Hematopoietic multipotent progenitor cell treated with erythropoietin and hydrocortisone succinate and interleukin-3 and kit ligand, for 17 days (in vitro differentiated cells): ENCODE data around the gene IKBIP.
"Not testable (repeated sequence)": the region's sequence is repeated elsewhere in the genome, so short reads cannot be mapped to it uniquely, and the experiment has no call there.

Experiments
- DNase-seq: peaks from one replicate; pipeline ENCODE4 v3.0.0-alpha.2; 2015; ENCODE audit warnings: low spot score

IKBIP gene

DNA sequence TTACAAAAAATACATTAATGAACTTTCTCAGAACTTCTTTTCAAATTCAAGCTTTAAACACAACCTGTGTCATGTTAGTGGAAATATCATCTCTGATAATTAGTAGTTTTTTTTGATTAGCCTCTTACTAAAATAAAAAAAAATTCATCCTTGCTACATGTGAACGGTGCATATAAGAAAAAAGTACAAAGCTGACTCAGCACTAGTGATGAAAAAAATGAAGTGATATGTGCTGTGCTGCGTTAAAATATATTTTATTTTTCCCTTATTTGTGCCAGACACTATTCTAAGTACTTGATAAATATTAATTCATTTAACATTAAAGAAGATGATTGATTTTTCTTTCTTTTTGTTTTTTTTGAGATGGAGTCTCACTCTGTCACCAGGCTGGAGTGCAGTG, 7.5 kb downstream of the IKBIP start:
- no peak for DNase-seq

DNA sequence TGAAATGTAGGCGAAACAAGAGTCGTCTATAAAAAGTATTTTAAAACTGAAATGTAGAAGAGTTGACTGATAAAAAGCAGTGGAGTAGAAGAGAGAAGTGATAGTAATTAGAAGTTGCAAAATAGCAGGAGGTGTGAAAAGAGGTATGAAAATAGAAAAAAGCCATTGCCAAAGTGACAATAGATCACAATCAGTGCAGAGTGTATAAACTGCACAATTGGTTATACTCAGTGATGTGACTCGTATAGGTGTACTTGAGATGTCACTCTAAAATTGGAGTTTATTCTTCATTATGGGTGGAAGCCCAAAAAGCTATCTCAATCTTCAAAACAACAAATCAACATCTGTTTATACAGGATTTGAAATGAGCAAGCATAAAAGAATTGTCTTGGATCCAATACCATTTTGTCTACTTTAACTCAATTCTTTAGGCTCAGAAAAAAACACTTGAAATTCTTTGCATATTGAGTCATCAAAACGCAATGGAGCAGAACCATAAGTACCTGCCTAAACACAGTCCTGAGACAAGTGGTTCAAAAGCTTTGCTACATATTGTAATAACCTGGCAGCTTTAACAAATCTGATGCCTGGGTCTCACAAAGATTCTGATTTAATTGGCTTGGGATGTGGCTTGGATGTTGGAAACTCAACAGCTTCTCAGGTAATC, 8.8 kb downstream of the IKBIP start:
- DNase-seq: no peak

DNA sequence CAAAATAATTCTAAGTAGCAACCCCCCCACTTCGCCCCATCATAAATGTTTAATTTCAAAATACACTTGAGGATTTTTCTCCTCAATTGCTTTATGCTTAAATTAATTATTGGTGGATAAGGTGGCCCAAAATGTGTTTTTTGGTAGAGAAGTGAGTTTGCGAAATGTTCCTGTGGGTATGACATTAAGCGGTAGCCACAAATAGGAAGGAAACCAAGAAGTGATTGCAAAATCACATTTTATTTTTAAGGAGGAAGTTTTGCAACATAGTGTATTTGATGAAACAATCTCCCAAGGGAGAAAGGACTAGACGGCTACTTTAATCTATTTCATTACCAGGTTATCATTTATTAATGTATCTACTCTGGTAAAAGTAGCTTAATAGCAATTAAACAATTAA, 25.6 kb downstream of the IKBIP start:
- DNase-seq: no peak

DNA sequence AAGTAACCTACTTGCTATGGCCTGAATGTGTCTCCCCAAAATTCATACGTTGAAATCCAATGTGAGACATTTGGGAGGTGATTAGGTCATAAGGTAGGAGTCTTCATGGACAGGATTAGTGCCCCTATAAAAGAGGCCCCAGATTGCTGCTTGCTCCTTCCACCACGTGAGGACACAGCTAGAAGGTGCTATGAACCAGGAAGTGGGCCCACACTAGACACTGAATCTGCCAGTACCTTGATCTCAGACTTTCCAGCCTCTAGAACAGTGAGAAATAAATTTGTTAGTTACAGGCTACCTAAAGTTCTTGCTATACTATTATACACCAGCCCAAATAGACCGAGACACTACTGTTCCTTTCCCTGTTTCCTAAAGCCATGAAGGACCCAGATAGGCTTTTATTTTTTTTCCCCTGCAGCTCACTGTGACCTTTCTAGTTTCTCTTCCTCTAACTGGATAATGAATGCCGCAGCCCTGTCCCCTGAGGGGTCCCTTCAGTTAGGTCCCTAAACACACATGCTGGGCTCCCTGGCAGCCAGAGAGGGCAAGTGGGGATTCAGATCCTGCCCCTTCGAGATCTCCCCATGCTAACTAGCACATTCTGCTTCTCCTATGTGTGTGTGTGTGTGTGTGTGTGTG, 31.8 kb downstream of the IKBIP start:
- DNase-seq: no peak

DNA sequence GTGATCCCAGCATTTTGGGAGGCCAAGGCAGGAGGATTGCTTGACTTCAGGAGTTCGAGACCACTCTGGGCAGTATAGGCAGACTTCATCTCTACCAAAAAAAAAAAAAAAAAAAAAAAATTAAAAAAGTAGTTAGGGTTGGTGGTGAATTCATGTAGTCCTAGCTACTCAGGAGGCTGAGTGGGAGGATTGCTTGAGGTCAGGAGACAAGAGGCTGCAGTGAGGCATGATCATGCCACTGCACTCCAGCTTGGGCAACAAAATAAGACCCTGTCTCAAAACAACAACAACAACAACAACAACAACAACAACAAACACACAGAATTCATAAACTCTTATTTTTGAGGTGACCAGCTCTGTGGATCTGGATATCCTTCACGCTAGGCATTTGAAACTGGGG, 34.0 kb downstream of the IKBIP start:
- DNase-seq: no peak

DNA sequence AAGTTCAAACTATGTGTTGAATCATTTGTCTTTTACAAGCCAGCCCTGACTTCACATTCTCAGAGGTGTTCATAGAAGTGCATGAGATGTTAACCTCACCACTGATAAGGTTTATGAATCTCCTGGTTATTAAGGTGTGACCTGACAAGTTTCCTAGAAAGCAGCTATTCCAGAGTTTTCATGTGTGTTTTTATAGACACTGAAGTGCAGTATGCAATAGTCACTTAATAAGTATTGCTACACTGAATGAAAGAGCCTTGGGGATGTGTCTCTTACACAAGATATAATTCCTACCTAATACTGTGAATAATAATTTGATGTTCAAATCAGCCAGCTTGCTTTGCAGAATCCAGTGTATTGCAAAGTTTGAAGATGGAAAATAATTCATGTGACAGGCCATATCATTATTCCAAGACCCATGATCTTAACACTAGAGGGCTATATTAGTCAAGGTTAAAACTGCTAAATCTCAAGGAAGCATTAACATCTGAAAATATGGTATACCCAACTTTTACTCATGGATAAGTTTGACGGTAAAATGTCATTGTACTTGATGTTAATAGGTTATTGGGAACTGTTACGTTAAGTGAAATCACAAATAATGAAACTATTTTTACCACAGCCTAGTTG, 38.1 kb downstream of the IKBIP start:
- no peak for DNase-seq

DNA sequence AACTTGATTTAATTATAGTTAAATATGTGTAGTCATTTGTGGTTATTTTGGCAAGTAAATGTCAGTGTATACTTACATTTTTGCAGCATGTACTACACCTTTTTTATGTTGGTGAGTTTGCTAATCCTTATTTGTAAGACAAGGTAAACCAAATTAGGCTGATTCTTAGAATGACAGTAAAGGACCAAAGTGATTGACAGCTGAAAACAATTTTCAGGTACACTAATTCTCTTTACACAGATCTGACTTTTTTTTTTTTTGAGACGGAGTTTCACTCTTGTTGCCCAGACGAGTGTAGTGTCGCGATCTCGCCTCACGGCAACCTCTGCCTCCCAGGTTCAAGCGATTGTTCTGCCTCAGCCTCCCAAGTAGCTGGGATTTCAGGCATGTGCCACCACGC, 42.7 kb downstream of the IKBIP start:
- DNase-seq: no peak

DNA sequence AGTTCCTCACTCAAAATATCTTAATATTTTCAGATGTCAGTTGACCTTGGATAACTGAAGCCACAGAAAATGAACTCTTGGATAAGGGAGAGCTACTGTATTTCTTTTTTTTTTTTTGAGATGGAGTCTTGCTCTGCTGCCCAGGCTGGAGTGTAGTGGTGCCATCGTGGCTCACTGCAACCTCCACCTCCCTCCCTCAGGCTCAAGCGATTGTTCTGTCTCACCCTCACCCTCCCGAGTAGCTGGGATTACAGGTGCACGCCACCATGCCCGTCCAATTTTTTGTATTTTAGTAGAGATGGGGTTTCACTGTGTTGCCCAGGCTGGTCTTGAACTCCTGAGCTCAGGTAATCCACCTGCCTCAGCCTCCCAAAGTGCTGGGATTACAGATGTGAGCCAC, 47.3 kb downstream of the IKBIP start:
- not testable (repeated sequence) for DNase-seq

DNA sequence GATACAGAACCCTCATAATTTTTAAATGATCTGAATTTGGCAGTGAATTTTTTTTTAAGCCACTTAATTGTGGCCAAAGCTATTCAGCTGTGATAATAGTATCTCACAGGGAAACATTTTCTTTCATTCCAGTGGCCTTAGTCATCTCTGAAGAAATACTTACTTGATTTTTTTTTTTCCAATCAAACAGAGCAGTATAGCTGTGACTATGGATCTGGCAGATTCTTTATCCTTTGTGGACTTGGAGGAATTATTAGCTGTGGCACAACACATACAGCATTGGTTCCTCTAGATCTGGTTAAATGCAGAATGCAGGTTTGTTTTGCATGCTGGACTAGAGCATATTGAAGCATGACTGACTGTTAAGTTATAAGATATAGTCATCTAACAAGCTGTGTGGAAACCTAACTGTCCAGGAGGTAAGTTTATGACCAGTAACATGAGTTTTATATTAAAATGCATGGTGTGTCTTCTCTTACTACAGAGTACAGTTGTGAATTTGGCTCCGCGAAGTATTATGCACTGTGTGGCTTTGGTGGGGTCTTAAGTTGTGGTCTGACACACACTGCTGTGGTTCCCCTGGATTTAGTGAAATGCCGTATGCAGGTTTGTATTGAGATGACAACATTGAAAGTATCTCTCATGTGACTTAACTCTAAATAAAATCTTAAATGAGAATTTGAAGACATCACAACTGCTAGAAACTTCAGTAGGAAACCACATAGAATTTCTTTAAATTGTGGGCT, 49.2 kb downstream of the IKBIP start:
- peak; percentile 38 for DNase-seq

DNA sequence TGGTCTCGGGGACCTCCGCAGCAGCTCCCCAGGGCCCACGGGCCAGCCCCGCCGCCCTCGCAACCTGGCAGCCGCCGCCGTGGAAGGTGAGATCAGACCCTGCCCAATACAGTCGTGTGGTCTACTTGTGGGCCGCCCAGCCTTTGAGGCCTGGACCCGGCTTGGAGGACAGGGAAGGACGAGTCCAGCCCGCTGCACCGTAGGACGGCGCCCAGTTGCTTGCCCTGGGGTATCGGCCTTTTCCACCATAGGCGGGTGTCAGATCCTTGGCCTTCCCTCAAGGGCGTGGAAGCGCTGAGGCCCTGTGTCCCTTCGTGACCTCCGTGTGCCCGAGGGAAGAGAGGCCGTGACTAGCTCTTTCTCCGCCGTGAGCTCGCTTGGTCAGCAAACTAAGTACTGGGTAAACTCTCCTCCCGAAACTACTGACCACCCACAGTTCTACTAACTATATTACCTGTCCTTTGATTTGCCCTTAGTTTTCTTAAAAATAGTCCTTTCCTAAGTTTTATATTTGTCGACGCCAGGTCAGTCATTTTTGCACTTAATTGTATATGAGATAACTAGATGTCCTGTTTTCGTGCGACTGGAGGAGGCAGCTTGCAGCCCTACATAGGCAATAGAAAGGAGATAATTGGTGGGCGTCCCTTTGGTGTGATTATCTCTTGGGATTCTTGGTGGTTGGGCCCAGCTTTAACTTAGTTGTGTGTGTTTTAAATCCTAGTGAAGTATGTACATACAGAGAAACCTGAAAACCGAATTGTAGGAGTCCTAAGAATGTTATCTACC, 50.3 kb downstream of the IKBIP start:
- DNase-seq: peak; percentile 69

DNA sequence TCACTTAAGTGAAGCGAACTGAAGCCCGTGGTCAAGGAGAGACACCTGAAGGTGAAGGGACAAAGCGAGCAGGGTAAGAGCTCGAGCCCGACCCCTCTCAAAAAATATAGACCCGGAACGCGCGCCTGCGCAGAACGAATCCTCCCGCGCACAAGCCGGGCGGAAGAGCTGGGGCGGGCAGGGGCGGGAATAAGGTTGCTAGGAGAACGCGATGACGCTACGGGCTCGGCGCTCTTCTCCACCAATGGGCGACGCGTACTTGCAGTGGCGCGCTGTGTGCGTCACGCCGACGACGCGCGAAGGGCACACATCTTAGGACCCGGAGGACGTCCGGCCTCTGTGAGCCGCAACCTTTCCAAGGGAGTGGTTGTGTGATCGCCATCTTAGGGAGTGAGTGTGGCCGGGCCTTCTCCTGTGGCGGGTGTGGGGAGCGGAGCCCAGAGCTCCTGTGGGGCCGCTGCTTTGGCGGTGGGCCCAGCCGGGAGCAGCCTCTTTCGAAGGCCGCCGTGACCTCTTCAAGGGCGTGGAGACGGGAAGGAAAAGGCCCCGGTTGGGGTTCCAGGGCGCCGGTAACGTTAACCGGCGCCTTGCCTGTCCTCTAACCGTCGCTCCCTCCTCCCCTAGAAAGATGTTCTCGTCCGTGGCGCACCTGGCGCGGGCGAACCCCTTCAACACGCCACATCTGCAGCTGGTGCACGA, 51.1 kb downstream of the IKBIP start, which contains the start of gene SLC25A3:
Gene SLC25A3 (plus strand): TSS at position 336 of the 699 bp plus-strand sequence. CDS start 293 bp downstream, at position 629.
- peak; percentile 98 for DNase-seq

DNA sequence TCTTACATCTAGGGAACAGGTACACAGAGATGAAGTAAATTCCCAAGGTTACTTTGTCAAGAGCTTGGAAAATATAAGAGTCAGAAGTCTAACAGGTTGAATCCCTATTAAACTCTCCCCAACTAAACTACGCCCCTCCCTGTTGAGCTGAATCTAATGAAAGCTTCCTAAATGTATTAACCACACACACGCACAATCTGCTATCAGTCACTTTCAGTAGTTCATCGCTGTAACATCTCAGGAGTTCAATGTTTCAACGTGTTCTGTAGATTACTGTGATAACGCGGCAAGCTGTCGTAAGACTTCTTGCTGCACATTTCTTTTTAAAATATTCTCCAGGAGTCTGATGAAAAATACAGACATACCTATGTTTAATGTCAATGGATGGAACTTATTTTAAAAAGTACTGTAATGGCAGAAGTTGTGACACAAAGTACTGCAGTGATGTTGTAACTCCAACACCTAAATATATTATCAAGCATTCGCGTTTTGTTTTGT, 51.7 kb downstream of the IKBIP start:
- DNase-seq: no peak

DNA sequence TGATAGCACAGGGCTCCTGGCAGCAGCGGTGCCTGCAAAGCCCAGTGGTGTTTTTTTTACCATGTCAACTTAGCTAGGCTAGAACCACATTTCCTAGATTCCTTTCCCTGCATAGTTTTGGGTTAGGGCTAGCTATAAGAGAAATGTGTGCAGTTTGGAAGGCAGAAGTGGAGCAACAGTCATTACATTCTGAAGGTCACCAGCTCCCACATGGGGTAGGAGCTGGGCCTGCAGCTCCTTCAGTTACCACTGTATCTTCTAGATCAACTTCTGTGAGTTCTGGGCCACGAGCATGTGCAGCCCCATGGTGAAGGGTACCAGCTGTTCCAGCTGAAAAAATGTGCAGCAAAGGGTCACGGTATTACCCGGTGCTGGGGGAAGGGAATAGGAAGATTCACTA, 53.4 kb downstream of the IKBIP start:
- no peak for DNase-seq

DNA sequence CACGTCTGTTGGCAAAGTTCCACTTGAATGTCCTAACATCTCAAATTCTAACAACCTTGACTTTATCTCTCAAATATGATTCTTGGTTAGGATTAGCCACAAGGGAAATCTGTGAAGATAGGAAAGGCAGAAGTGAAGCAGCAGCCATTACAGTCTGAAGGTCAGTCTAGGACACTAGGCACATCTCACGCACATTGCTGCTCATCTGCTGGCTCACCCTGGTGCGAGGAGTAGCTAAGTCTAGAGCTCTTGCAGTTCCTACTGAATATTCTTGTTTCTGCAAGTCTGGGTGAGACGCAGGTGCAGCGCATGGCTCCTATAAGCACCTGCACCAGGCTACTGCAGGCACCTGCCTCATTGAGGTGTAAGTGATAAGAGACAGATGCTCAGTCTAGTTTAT, 57.5 kb downstream of the IKBIP start:
- DNase-seq: no peak

DNA sequence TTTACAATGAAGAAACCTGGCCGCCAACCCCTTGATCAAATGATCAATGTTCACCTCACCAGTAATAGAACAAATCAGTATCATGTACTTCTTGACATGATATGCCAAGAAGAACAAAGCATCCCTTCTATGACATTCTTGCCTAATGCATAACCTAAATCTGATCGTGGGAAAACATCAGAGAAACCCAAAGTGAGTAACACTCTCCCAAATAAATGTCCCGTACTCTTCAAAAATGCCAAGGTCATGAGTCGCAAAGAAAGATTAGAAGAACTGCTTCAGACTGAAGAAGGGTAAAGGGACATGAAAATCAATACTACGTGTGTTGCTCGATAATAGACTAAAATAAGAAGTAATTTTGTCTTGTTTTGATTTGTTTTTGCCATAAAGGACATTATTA, 62.5 kb downstream of the IKBIP start:
- DNase-seq: no peak

DNA sequence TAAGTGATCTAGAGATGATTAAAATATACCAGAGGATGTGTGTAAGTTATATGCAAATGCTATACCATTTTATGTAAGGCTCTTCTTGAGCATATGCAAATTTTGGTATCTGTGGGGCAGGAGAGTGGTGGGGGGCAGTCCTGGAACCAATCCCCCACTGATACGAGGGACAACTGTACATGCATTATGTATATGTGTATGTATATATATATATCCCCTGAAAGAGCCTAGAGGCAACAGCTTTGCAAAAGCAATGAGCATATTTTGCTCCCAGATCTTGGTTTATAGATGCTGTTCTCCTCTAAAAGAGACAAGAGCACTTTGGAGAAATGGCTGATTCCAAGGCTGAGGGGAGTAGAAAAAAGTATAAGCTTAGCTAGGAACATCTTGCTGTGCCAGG, 63.5 kb downstream of the IKBIP start:
- no peak for DNase-seq

DNA sequence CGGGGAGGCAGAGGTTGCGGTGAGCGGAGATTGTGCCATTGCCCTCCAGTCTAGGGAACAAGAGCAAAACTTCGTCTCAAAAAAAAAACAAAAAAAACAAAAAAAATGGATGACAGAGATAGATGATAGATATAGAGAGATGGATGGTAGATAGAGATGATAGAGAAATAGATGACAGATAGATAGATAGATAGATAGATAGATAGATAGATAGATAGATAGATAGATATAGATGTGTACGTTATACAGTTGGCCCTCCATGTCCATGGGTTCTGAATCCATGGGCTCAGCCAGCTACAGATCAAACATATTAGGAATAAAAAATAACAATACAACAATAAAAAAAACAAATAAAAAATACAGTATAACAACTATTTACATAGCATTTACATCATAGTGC, 63.9 kb downstream of the IKBIP start:
- DNase-seq: no peak

DNA sequence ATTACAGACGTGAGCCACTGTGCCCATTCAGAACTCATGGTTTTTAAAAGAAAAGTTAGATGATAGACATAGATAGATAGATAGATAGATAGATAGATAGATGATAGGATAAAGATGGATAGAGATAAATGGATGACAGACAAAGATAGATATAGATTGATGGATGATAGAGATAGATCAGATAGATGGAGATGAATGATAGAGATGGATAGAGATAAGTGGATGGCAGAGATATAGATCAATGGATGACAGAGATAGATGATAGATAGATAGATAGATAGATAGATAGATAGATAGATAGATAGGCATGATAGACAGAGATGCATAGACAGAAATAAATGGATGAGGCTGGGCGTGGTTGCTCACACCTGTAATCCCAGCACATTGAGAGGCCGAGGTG, 64.8 kb downstream of the IKBIP start:
- DNase-seq: no peak

DNA sequence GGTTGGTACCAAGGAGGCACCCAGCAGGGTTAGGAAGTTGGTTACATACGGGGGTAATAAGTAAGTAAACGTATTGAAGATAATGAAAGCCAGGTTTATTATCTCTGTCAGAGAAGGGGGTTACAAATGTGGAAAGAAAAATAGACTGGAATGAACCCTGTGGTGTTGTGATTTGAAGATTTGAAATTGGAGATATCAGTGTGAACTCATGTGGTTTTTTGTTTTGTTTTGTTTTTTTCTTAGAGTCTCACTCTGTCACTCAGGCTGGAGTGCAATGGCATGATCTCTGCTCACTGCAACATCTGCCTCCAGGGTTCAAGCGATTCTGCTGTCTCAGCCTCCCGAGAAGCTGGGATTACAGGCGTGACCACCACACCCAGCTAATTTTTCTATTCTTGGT, 65.2 kb downstream of the IKBIP start:
- no peak for DNase-seq

DNA sequence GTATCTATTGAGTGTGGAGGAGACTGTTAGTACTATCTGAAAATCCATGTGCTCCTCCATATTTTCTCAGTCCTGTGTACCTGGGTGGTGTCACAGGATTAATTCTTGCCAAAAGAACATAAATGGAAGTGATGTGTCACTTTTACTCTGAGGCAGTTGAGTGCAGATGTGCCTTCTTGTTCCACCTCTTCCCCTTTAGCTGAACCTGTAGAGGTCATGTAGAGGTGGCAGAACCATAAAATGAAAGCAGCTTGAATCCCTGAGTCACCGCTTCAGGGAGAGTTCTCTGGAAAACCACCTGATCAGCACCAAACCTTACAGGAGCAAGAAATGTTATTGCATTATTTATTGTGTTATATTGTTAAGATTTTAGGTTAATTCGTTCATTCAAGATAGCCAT, 65.8 kb downstream of the IKBIP start:
- DNase-seq: no peak

DNA sequence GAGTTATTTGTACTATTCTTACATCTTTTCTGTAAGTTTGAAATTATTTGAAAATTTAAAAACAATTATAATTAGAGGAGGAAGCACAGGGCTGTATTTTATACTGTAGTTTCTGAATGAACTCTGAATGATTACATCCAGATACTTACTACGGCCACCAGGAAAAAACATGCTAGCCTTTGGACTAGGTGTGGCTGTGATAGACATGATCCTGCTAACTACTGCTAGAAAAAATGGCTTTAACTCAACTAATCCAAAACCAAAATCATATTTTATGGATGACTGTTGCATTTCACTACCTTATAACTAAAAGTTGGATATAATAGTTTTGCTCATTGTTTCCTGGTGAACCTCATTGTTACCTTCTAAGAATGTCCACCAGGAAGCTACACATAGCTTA, 66.2 kb downstream of the IKBIP start:
- no peak for DNase-seq
